NCI-H1105 treated with DMSO at 0.1 percent for 48 hours (cell line): ENCODE results near the gene STK11IP.

ENCODE experiments used
- DNase-seq: peaks from one replicate; lab custom pipeline; 2025; lab: John Stamatoyannopoulos, UW

The STK11IP gene

DNA sequence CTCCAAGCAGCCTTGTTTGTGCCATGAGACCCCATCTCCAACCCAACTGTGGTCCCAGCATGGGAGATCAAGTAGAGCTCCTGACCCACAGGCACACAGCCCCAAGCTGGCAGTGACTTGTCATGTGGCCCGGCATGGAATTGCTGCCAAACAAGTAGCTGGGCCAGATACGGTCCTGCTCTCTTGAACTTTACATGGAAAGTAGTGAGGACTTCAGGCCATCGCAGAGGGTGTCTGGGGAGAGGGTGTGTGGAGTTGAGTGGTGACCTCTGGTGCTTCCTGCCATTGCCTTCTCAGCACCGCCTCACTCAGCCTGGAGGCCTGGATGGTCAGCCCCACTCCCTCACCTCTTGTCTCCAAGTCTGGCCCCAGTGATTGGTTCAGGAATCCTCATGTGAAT is 18.9 kb downstream of the STK11IP start:
- no peak for DNase-seq

DNA sequence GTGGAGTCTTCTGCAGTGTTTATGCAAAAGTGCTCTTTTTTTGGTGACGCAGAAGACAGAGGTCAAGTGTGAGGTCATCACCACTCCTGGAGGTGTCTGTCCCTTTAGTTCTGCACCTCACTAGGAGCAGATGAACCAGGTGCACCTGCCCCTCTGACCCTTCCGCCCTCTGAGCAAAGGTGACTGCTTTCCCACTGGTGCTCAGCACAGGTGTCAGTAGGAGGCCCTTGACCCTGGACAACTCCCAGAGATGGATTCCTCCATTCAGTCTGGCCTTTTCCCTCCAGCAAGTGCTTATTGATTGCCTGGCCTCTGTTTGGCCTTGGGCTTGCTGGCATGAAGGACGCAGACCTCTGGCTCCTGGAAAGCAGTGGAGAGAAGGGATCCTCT is 21.1 kb downstream of the STK11IP start:
- no peak for DNase-seq

DNA sequence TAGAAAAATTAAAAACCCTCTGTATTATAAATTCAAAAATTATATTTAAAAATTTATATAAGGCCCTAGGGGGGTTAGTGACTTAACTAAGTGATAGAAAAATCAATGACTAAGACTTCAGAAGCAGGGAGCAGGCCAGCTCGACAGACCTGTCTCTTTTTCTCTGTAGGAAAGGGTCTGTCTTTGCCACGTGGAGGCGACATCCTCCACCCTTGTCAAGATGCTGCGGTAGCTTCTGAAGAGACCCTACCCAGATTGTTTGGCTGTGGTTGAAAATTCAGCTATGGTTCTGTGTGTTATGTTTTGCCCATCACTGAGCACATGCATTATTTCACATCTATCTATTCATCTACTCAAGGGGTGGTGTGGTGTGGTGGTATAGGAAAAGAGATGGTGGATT is 21.6 kb downstream of the STK11IP start:
- DNase-seq: no peak

DNA sequence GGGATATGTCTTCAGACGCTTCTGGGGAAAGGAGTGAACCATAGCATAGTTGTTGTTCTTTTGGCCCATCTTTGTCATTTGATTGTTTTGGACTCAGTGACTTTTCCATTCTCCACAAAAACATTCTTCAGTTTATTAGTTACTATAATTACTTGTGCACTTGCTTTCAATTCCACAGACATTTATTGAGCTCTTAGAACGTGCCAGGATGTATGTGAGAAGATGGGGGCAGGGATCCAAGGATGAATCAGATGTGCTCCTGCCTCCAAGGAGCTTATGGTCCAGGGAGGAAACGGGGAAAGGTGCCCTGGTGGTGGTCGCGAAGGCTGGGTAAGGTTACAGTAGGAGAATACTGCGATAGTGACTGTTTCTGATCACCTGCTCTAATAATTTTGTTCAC is 22.9 kb downstream of the STK11IP start:
- no peak for DNase-seq

DNA sequence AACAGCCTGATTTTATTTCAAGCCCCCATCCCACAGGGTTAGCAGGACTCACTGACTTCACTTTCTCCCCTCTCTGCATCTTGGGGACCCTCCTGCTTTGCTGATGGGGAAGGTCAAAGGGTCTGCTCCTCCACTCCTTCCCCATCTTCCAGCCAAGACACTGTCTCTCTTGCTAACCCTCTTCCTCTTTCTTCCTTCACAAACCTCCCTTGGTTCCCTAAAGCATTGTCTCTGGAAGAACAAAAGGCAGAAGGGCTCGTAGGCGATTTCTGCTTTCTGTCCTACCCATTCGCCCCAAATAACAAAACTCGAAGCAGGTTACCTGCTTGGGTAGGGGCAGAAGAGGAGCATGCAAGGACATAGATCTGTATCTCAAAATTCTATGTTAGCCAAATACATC is 24.3 kb downstream of the STK11IP start:
- no peak for DNase-seq

DNA sequence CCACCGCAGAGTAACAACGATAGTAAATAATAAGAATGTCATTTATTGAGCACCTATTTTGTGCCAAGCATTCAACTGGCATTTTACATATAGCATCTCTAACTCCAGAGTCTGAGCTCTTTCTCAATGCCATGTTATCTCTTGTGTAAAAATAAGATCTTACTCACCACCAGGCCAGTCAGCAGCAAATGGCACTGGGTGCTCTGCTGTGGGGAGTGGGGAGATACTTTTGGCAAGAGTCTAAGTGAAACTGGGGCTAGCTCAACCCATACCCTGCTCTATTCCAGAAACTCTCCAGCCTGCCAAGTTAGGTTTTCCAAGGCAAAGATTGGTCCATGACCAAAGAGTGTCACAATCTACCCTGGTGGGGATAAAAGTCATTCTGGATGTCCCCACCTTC is 24.8 kb downstream of the STK11IP start:
- DNase-seq: no peak

DNA sequence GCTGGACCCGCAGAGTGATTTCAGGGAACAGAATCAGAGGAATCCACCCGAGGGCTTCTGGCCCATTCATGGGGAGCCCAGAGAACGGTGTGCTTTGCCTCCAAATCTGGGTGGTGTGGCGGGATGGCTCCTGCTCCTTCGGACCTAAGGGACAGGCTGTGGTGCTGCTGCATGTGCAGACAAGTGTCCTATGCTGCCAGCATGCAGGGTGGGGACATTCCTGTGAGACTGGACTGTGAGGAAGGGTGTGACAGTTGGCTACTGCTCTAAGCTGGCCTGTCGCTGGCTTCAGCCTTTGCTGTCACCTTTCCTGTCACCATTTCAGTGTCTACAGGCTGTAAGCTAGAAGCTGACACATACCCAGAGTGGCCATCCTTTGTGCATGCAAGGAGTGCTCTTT is 26.9 kb downstream of the STK11IP start:
- DNase-seq: no peak

DNA sequence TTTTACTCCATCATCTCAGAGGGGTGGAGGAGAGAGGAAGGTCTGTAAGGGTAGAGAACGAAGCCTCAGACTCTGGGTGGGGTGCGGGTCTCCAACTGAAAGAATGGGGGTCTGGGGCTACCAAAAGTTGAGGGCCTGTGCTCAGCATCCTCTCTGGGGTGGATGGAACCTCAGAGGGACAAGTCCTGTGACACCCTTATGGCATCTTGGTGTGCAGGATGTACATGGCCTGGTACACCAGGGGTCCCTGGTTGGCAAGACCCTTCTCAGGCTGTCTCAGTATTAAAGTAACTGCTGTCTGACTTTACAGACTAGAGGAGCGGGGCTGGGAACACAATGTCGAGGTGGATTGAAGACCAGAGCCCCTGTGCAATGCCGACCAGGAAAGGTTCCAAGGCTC is 27.5 kb downstream of the STK11IP start:
- DNase-seq: no peak

DNA sequence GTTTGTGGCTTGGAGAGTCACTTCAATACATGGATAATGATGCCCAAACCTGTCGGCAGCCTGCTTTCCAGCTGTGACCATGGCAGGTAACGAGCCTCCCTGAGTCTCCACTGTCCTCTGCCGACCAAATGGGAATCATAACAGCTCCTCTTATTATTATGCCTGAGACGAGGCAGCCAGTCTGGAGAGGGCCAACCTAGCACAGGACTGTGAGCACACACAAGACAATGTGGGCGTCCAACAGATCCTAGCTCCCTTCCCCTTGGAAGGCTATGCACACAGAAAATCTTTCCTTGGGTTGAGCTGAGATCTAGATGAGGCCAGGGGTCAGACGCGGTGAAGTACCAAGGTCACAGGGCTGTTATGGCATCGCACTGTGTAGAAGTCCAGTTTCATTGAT is 28.9 kb downstream of the STK11IP start:
- DNase-seq: no peak

DNA sequence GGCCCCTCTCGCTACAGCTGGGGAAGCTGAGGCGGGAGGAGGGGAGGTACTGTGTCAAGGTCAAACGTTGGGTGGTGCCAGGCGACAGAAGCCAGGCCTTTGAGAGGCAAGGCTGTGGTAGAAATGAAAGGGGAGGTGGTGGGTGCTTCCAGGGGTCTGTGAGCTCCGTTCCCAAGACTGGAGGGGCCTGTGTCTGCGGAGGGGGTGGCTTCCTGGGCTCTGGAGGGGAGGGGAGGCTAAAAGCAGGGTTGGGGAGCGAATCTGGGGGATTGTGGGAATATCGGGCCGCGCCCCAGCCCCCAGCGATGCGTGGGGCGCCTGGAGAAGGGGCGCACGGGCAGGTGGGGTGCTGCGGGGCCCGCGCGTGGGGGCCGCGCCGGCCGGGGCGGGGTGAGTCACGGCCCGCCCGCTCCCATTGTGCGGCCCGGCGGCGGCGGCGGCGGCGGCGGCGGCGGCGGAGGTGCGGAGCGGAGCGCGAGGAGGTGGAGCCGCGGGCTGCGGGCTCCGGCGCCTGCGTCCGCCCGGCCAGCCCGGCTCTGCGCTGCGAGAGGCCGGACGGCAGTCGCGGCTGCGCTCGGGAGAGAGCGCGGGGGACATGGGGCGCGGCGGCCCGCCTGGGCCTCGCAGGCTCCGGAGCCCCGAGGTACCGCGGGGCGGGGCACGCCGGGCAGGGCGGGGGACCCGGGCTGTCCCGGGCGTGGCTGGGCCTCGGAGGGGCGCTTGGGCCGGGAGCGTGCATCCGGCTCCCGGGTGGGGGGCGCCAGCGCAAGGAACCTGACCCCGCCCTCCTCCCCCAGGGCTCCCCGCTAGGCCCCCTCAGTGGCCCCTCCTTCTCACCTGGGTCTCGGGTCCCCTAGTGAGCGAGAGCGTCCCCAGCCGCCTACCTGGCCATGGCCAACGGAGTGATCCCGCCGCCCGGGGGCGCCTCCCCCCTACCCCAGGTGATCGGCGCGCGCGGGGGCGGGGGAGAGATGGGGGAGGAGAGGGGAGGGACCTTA is 29.7 kb downstream of the STK11IP start, which contains the start of gene SLC4A3:
Gene SLC4A3 (plus strand): TSS at position 528 of the 998 bp plus-strand sequence. CDS start 363 bp downstream, at position 891.
- peak; percentile 26 for DNase-seq

DNA sequence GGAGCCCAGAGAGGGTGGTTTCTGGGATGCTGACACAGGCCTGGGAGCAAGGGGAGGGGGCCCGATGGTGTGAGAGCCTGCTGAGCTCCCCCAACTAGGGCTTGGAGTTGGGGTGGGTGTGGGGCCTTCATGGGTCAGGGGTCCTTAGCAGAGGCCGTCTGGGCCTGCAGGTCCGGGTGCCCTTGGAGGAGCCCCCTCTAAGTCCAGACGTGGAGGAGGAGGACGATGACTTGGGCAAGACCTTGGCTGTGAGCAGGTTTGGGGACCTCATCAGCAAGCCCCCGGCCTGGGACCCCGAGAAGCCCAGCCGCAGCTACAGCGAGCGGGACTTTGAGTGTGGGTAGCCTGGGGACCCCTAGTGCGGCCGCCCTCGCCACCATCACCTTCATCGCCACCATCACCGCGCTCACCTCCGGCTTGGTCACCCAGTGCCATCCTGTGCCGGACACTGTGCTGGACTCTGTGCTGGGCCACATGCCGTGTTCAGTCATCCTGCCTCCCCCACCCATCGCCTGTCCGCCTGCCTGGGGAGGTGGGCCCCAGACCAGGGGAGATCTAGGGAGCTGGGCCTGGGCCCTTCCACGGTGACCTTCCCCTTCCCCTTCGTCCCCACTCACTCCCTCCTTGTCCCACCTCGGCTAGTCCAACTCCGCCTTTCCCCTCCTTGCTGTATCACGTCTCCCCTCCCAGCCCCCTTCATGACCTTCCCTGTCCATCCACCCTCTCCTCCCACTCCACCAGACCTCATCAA is 30.8 kb downstream of the STK11IP start:
- DNase-seq: no peak

DNA sequence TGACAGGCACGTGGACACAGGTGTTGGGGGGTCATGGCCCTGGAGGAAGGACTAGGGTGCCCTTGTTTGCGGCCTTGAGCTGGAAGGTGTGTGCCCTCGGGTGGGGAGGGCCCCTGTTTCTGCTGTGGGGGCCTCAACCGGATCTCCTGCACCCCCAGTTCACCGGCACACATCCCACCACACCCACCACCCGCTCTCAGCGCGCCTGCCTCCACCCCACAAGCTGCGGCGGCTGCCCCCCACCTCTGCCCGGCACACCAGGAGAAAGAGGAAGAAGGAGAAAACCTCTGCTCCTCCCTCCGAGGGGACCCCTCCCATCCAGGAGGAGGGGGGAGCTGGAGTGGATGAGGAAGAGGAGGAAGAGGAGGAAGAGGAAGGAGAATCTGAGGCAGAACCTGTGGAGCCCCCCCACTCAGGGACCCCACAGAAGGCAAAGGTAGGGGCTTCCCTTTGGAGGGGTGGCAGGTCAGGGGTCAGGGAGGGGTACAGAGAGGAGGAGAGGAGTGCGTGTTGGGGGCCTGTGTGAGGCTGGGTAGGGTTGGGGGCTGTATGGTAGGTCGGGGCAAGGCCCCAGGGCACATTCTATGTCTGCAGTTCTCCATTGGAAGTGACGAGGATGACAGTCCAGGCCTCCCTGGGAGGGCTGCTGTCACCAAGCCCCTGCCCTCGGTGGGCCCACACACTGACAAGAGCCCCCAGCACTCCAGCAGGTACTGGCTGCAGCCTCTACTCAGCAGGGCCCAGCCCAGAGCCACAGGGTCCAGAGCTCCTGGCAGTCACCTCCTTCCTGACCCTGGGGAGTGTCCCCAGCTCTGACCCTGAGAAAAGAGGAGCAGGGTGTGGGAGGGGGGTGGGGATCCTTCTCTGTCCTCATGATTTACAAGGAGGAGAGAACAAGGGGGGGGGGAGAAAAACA is 31.6 kb downstream of the STK11IP start:
- DNase-seq: no peak

DNA sequence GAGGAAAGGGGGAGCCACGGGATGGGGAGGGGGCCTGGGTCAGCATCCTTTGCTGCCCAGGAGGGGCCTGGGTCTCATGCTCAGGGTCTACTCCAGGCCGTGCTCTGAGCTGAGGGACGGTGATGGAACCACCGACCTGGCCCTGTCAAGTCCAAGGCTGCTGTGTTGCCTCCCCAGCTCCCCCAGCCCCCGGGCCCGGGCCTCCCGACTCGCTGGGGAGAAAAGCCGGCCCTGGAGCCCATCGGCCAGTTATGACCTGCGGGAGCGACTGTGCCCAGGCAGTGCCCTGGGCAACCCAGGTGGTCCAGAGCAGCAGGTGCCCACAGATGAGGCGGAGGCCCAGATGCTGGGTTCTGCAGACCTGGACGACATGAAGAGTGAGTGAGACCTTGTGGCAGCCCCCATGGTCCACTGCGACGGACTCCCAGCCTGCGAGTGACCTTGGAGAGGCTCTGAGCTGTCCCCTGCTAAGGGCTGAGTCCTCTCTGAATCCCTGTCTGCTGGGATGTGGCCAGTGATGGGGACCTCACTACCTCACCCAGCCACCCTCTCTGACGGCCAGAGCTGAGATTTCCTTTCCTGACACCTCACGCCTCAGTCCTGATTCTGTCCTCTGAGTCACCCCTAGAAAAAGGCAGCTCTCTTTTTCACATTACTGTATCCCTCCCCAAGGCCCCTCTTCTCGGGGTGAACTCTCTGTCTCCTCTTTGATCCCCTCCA is 32.5 kb downstream of the STK11IP start:
- DNase-seq: no peak

DNA sequence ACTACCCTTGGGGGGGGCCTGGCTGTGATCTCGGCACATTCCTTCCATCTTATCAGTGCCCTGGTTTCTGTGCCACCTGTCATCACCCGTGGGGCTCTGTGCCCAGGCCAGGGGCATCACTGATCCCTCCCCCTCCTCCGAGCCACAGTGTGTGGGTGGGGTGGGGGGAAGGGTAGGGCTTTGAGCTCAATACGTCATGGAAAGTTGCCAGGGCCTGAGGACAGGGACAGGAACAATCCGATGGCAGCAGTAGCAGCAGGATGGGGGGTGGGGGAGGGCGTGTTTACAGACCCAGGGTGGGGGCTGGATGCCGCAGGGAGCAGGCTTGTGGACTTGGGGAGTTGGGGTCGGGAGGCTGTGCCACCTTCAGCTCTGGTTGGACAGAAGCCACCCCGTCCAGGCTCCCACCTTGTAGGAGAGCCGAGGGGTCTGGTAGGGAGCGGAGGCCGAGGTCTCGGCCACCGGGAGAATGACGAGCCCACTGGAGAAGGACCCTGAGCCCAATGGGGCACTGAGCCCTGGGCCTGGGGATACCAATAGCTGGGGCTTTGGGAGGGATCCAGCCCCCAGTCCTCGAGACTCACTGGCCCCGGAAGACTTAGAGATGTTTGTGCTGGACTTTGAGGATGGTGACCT is 33.2 kb downstream of the STK11IP start:
- DNase-seq: no peak

DNA sequence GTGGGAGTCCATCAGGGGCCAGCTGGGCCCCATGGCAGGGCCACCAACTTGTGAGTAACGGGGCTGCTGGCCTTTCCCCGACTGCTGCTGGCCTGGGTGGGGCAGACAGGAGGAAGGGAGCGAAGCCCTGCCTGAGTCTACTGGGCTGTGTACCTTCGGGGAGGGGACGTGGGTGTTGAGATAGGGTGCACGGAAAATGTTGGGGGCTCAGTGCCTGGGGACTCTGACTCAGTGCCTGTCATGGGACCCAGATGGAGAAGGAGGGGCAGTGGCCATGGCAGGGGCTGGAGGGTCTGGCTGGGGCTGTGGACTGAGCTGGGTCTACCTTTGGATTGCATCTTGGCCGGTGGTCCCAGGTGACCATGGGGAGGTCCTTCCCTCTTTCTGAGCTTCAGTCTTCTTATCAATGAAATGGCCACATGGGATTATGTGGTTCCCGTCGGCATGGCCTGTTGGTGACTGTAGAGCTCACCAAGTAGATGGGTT is 33.8 kb downstream of the STK11IP start:
- DNase-seq: no peak

DNA sequence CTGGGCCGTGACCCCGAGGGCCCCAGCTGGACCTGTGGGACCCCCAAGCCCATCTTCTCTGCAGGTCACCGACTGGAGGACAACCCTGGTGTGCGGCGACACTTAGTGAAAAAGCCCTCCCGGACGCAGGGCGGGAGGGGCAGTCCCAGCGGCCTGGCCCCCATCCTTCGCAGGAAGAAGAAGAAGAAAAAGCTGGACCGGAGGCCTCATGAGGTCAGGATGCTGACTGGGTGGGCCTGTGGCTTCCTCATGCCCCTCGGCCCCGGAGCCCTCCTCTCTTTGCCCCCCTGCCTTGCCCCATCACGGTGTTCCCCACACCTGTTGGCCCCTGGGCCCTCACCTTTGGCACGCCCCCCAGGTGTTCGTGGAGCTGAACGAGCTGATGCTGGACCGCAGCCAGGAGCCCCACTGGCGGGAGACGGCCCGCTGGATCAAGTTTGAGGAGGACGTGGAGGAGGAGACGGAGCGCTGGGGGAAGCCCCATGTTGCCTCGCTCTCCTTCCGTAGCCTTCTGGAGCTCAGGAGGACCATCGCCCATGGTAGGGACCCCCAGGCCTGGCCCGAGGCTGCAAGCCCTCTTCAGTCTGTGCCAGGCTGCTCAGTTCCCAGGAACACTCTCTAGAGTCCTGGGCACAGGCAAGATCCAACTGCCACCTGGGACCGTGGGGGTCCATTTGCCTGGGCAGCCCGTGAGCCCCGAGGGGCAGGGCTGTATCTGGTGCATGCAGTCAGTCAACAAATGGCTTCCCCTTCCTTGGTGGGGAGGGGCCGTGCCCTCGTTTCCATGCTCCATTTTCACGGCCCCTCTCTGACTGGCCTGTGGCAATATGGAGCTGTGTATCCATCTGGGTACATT is 34.5 kb downstream of the STK11IP start:
- DNase-seq: no peak

DNA sequence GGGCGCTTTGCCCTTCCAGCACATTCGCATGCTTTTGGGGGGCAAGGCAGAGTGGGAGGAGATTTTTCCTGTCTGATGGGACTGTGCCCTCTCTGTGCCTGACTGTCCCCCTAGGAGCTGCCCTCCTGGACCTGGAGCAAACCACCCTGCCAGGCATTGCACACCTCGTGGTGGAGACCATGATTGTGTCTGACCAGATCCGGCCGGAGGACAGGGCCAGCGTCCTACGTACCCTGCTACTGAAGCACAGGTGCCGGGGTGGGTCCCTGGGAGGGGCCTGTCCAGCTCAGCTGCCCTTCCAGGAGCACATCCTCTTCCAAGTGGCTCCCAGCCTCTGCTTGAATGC is 35.1 kb downstream of the STK11IP start:
- no peak for DNase-seq

DNA sequence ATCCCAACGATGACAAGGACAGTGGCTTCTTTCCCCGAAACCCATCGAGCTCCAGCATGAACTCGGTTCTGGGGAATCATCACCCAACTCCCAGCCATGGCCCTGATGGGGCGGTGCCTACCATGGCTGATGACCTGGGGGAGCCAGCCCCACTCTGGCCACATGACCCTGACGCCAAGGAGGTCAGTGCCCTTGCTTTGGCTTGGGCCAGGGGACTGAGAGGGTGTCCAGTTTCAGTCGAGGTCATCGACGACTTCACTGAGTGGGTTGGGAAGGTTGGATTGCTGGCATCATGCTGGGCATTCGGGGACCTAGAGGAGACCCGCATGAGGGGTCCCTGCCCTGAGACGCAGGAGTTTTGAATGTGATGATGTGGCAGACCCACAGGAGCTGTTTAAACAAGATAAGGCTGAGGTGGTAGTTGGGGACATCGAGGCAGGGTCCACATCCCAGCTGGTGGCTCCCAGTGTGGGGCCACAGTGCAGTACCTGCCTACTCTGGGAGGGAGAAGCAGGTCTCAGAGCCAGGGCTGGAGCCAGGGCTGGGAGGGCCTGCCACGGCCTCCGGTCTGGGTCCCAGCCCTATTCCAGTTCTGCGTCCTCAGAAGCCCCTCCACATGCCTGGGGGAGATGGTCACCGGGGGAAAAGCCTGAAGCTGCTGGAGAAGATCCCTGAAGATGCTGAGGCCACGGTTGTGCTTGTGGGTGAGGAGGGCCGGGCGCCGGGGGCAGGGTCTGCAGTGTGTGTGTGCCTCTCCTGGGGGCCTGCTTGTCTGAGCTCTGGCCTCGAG is 35.8 kb downstream of the STK11IP start:
- peak; percentile 2 for DNase-seq
